Activated CD8-positive, alpha-beta memory T cell treated with anti-CD3 and anti-CD28 coated beads, Interleukin-2, amount 50 U/mL, for 24 hours (primary cell): Measurements from ENCODE around the gene BRIP1.
"Not testable (repeated sequence)": the region's sequence is repeated elsewhere in the genome, so short reads cannot be mapped to it uniquely, and the experiment has no call there.

Experiments
- DNase-seq: peaks from one replicate; pipeline ENCODE4 v3.0.0-alpha.2; 2020; ENCODE audit errors: extremely low read depth

Gene BRIP1

GRCh38 chr17:61827649-61828395, 35.5 kb downstream of the BRIP1 start:
- no peak for DNase-seq

GRCh38 chr17:61826866-61827265, 36.5 kb downstream of the BRIP1 start:
- not testable (repeated sequence) for DNase-seq

GRCh38 chr17:61826198-61826597, 37.1 kb downstream of the BRIP1 start:
- DNase-seq, result not testable (repeated sequence)

GRCh38 chr17:61825448-61826137, 37.7 kb downstream of the BRIP1 start:
- DNase-seq, result no peak

GRCh38 chr17:61822326-61823285, 40.7 kb downstream of the BRIP1 start:
- DNase-seq, result no peak

GRCh38 chr17:61821655-61822054, 41.7 kb downstream of the BRIP1 start:
- DNase-seq, result no peak

GRCh38 chr17:61819265-61819664, 44.1 kb downstream of the BRIP1 start:
- DNase-seq, result not testable (repeated sequence)

GRCh38 chr17:61818225-61818624, 45.1 kb downstream of the BRIP1 start:
- no peak for DNase-seq

- no peak for DNase-seq
Measured at GRCh38 chr17:61817452-61817851, 45.9 kb downstream of the BRIP1 start.

- no peak for DNase-seq
Measured at GRCh38 chr17:61816538-61816937, 46.8 kb downstream of the BRIP1 start.

GRCh38 chr17:61815863-61816503, 47.3 kb downstream of the BRIP1 start:
- no peak for DNase-seq

- no peak for DNase-seq
Measured at GRCh38 chr17:61814485-61814884, 48.8 kb downstream of the BRIP1 start.

GRCh38 chr17:61813211-61813610, 50.1 kb downstream of the BRIP1 start:
- no peak for DNase-seq

- DNase-seq, result no peak
Measured at GRCh38 chr17:61812747-61813146, 50.6 kb downstream of the BRIP1 start.

- no peak for DNase-seq
Measured at GRCh38 chr17:61809816-61810392, 53.4 kb downstream of the BRIP1 start.

GRCh38 chr17:61808442-61808841, 54.9 kb downstream of the BRIP1 start:
- no peak for DNase-seq

GRCh38 chr17:61806936-61807335, 56.4 kb downstream of the BRIP1 start:
- no peak for DNase-seq

- no peak for DNase-seq
Measured at GRCh38 chr17:61806081-61806828, 57.1 kb downstream of the BRIP1 start.

- DNase-seq, result no peak
Measured at GRCh38 chr17:61805399-61805798, 57.9 kb downstream of the BRIP1 start.

- no peak for DNase-seq
Measured at GRCh38 chr17:61803796-61804195, 59.5 kb downstream of the BRIP1 start.

GRCh38 chr17:61803216-61803615, 60.1 kb downstream of the BRIP1 start:
- DNase-seq, result no peak
